GM10266 (cell line): ENCODE results near the gene NONO.

Experiments
- DNase-seq: peaks from one replicate; pipeline ENCODE4 v3.0.0; 2012; ENCODE audit errors: extremely low spot score
- CTCF ChIP-seq: IDR thresholded peaks from 2 replicates; pipeline ENCODE4 v1.5.1; 2012; ENCODE audit warnings: mild to moderate bottlenecking, low read depth; ENCODE audit not compliant: control insufficient read depth, insufficient read depth; ENCODE audit errors: missing control alignments

The NONO gene

GRCh38 chrX:71283403-71284143 is at the start of gene NONO:
Gene NONO (plus strand): TSS chrX:71283635. CDS start chrX:71290638, 7,003 bp downstream.
- peak; percentile 82 for DNase-seq
- no peak for TF ChIP-seq CTCF

DNA sequence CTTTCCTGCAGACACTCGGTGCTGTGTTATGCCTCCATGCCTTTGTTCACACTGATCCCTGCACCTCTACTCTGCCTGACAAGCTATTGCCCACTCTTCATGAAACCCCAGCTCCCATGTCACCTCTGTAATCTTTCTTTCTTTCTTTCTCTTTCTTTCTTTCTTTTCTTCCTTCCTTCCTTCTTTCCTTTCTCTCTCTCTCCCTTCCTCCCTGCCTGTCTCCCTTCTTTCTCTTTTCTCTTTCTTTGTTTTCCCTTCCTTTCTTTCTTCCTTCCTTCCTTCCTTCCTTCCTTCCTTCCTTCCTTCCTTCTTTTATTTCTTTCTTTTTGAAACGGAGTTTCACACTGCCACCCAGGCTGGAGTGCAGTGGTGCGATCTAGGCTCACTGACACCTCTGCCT is 48.0 kb upstream of the NONO start:
- no peak for TF ChIP-seq CTCF
- DNase-seq: no peak

- TF ChIP-seq CTCF: no peak
- no peak for DNase-seq
Observed at GRCh38 chrX:71236836-71237235, 46.6 kb upstream of the NONO start.

GRCh38 chrX:71239781-71240180 is 43.7 kb upstream of the NONO start:
- TF ChIP-seq CTCF: no peak
- no peak for DNase-seq

GRCh38 chrX:71241301-71241700 is 42.1 kb upstream of the NONO start:
- TF ChIP-seq CTCF: no peak
- no peak for DNase-seq

- no peak for DNase-seq
- TF ChIP-seq CTCF: no peak
Observed at GRCh38 chrX:71244359-71245128, 38.9 kb upstream of the NONO start.

GRCh38 chrX:71245159-71245558 is 38.3 kb upstream of the NONO start:
- TF ChIP-seq CTCF: no peak
- no peak for DNase-seq
